ENCODE data around the gene TPGS1.

Gene TPGS1, protein sequence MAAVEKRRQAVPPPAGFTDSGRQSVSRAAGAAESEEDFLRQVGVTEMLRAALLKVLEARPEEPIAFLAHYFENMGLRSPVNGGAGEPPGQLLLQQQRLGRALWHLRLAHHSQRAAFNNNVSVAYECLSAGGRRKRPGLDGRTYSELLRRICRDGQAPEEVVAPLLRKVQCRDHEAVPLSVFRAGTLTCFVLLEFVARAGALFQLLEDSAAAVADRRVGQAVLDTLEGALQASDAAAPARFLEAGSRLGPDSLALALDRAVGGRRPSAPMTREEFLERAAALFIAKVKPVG

GRCh38 chr19:507286-508203 lies at the start of gene TPGS1:
TPGS1 (plus strand) TSS chr19:507497; CDS start chr19:507507, 10 bp downstream.
- DNase-seq (ENCODE audit: low read depth) = peak; percentile 77

DNA sequence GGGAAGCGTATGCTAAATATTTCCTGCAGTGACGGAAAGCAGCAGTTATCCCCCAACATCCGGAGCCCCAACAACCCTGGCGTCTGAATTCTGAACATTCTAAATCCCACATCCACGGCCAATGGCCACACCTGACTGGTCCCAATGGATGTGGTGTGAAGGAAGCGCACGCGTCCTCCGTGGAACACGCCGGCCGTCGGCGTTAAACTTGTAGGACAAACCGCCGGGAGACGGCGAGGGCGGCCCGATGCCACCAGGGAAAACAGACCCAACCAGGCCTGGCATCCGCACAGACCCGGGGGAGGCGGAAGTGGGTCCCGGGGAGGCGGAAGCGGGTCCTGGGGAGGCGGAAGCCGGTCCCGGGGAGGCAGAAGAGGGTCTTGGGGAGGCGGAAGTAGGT lies 49.7 kb upstream of the TPGS1 start:
- no peak for DNase-seq (ENCODE audit: low read depth)

GRCh38 chr19:458091-459042 lies 48.9 kb upstream of the TPGS1 start:
- no peak for DNase-seq (ENCODE audit: low read depth)

DNA sequence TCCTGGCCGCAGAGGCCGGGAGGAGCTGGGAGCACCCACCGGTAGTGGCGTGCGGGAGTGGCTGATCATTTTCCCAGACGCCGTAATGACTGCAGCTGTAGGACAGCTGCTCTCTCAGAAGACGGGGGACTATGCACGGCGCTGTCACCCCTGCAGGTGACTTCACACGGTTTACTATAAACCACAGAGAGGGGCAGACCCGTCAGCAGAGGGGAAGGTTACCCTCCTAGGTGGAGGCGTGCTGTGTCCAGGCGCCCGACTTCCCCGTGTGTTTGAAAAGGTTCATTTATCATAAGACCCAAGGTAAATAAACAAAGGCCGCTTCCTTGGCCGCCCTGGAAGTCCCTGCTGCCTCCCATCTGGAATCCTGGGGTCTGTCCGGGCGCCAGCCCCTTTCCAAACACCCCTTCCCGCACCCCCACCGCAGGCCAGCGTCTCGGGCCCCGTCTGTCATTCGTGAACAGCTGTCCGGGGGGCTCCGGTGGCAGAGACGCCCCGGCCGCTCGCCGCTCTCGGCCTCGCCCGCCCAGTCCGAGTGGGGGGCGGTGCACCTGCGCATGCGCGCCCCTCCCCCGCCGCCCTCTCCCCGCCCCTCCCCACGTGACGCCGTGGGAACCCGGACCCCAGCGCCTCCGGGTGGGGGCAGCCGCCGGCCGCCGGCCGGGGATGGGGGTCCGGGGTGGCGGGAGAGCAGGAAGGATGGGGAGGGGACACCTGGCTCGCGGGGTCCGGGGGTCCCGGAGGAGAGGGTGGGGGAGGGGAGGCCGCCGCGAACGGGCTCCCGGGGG lies 47.4 kb upstream of the TPGS1 start:
- peak; percentile 12 for DNase-seq (ENCODE audit: low read depth)

- no peak for DNase-seq (ENCODE audit: low read depth)
Observed at GRCh38 chr19:460877-461720, 46.2 kb upstream of the TPGS1 start, which contains the start of gene SHC2. SHC2 (minus strand) TSS chr19:461033; CDS start chr19:460996, 37 bp downstream.

DNA sequence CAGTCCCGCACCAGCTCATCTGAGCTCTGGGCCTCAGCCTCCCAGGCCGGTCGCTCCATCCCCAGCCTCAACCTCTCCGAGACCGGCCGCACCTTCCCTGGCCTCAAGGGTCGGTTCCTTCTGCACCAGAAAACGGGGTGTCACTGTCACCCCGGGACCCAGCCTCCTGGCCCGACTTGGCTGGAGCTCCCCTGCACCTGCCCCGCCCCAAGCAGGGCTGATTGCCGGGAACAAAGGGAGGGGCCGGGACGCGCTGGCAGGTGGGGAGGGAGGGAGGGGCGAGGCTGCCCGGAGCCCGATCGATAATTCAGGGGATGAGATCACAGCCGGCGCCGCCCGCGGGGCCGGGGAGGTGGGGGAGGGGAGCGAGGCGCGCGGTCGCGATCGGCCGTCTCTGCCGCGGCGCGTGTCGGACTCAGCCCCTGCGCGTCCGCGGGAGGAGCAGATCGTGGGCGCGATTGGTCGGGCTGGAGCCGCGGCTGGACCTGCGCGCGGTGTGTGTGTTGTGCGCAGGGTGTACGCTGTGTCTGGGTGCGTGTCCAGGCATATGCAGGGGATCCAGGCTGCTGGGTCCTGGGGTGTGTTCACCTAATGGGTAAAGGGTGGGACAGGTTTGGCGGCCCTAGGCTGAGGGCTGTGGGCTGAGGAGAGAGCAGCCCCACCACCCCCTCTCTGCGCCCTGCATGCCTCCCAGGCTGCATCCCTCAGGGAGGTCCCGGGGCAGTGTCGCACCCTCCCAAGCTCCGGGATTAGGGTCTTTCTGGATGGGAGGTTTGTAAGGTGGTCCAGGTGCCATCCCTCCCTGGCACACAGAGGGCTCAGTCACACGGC lies 45.4 kb upstream of the TPGS1 start:
- DNase-seq (ENCODE audit: low read depth) = no peak

DNA sequence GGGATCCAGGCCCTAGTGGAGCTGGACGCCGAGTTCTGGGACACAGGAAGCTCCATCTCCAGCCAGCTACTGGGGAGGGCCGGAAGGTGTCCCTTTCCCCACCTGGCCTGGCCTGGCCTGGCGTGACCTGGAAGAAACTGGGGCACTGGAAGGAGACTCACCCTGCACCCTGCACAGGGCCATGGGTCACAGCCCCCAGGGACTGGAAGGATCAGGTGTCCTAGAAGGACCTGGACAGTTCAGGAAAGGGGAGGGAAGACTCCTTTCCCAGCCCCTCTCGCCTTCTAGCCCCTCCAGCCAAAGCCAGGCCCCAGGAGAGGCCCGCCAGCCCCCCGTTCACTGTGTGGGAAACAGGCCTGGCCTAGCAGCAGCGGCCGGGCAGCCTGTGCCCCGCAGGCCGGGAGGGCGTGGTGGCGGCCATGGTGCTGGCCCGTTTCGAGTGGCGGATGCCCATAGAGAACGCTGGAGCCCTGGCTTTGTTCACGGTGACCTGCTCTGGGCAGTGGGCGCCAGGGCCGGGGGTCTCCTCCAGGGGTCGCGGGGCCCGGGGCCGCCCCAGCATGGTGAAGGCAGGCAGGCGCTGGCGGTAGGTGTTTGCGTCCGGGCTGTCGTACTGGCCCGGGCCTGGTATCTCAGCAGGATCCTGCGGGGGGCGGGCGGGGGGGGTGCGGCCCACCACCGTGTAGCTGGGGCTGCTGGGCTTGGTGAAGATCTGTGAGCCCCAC lies 43.7 kb upstream of the TPGS1 start:
- DNase-seq (ENCODE audit: low read depth) = no peak

GRCh38 chr19:464208-464545 lies 43.1 kb upstream of the TPGS1 start:
- DNase-seq (ENCODE audit: low read depth) = no peak

GRCh38 chr19:465056-465816 lies 42.1 kb upstream of the TPGS1 start:
- no peak for DNase-seq (ENCODE audit: low read depth)

- no peak for DNase-seq (ENCODE audit: low read depth)
Observed at GRCh38 chr19:467554-467953, 39.7 kb upstream of the TPGS1 start.

DNA sequence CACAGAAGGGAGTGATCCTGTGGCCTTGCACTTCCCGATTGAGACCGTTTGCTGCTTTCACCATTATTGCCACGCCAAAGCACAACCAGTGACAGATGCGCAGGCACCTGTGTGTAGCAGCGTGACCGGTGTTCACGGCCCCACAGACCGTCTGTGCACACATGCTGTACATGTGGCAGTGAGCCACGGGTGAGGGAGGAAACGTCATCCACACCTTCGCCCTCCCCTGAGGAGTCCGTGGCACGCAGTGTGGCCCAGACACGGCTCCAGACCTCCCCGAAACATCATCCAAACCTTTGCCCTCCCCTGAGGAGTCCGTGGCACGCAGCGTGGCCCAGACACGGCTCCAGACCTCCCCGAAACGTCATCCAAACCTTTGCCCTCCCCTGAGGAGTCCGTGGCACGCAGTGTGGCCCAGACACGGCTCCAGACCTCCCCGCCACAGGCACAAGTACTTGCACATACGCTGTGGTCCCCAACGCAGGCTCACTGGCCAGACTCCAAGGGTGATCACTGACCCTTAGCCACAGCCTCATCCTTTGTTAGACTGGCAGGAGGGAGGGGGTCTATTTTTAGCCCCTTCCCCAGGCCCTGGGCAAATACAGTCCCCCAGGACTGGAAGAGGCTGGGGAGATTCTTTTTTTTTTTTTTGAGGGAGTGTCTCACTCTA lies 38.6 kb upstream of the TPGS1 start:
- DNase-seq (ENCODE audit: low read depth) = no peak

DNA sequence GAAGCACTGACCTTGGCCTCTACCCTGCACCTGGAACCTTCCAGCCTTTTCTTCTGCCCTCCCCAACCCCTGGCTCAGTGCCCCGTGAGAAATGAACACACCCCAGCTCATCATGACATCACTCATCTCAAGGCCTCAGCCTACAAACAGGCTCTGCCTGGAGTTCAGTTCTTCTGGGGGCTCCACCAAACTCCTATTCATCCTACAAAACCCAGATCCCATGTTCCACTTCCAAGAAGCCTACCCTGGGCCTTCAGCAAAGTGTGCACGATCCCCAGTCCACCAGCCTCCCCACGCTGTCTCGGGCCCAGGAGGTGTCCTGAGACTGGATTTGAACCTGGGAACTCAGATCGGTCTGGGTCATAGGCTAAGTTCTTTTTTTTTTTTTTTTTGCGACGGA lies 37.5 kb upstream of the TPGS1 start:
- DNase-seq (ENCODE audit: low read depth) = no peak

GRCh38 chr19:470701-471100 lies 36.6 kb upstream of the TPGS1 start:
- DNase-seq (ENCODE audit: low read depth) = no peak

- no peak for DNase-seq (ENCODE audit: low read depth)
Observed at GRCh38 chr19:472005-472858, 35.1 kb upstream of the TPGS1 start.

DNA sequence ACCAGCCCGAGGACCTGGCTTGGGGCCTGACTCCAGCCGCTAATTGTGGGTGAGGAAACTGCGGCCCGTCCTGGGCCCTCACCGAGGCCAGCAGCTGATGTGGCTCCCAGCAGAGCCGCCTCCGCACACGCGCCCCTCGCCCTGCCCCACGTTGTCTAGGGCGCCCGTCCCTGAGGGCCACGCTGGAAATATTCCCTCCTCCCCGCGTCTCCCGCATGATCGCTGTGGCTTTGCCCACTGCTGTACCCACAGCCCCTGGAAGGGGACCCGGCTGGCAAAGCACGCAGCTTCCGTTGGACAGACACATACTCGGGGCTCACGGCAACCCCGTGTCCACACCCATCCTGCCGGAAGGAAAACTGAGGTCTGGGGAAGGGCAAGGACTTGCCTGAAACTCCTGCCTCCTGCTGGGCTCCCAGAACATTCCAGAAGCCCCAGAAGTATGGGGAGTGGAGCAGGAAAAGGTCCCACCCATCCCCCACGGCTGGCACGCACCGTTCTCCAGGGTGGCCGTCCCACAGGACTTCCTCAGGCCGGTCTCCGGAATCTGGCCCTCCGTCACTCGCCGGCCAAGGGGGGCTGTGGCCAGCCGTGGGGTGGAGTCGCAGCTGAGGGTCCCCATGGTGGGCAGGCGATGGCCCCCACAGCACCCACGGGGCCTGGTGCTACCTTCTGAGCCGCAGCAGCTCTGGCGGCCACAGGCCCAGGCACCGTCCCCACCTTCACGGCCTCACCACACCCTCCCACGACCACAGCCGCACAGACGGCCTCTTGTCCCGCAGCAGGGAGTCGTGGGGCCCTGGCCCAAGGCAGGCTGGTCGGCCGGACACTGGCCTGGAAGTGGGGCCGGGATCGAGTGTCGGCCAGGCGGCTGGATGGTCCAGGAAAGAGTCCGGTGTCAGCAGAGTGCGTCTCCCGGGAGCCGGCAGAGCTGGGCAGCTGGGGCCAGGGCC lies 32.9 kb upstream of the TPGS1 start:
- no peak for DNase-seq (ENCODE audit: low read depth)

All from stimulated activated CD8-positive, alpha-beta memory T cell treated with anti-CD3 and anti-CD28 coated beads, Interleukin-12 subunit alpha, Interleukin-12 subunit beta, amount 100 ng/mL, for 4 hours (primary cell).